Measurements from ENCODE around the gene HAUS7.

- TF ChIP-seq CTCF (IDR thresholded peaks at IDR 0.05) (no peak), POLR2A (IDR thresholded peaks at IDR 0.05) (no peak)
Measured at GRCh38 chrX:153514259-153514658, 43.9 kb upstream of the HAUS7 start.
